ENCODE measurements around the gene PRKCI.
"Not testable (repeated sequence)": the region's sequence is repeated elsewhere in the genome, so short reads cannot be mapped to it uniquely, and the experiment has no call there.

PRKCI gene

GRCh38 chr3:170290194-170290593 is 68.0 kb downstream of the PRKCI start:
- DNase-seq (ENCODE audit: low read depth), result no peak

- DNase-seq (ENCODE audit: low read depth), result no peak
Measured at GRCh38 chr3:170295586-170295985, 73.4 kb downstream of the PRKCI start.

- DNase-seq (ENCODE audit: low read depth), result no peak
Measured at GRCh38 chr3:170296703-170297102, 74.5 kb downstream of the PRKCI start.

GRCh38 chr3:170301405-170301804 is 79.2 kb downstream of the PRKCI start:
- no peak for DNase-seq (ENCODE audit: low read depth)

- no peak for DNase-seq (ENCODE audit: low read depth)
Measured at GRCh38 chr3:170302008-170302407, 79.8 kb downstream of the PRKCI start.

GRCh38 chr3:170306015-170306414 is 83.8 kb downstream of the PRKCI start:
- DNase-seq (ENCODE audit: low read depth), result no peak

DNA sequence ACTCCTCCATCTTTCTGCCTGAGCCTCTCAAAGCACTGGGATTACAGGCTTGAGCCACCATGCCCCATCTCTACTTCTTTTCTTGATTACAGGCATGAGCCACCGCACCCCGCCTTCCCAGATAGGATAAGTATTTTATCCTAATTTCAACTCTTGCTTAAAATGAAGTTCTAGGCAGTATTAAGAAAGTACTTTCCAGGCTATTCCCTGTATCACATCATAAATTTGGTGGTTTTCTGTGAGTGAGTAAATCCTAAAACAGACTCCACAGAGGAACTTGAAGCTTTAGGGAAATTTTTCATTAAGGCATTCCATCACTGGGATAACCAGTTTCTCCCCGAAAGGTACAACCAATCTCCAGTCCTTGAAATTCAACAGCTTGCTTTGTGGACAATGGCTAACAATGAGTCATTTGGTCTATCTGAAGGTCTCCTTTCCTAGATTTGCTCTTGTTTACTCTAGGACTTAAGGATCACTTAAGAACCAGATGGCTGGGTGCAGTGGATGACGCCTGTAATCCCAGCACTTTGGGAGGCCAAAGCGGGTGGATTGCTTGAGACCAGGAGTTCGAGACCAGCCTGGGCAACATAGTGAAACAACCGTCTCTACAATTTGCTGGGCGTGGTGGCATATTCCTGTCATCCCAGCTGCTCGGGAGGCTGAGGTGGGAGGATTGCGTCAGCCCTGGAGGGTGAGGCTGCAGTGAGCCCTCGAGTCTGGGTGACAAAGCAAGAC is 85.6 kb downstream of the PRKCI start:
- peak; percentile 51 for DNase-seq (ENCODE audit: low read depth)

DNA sequence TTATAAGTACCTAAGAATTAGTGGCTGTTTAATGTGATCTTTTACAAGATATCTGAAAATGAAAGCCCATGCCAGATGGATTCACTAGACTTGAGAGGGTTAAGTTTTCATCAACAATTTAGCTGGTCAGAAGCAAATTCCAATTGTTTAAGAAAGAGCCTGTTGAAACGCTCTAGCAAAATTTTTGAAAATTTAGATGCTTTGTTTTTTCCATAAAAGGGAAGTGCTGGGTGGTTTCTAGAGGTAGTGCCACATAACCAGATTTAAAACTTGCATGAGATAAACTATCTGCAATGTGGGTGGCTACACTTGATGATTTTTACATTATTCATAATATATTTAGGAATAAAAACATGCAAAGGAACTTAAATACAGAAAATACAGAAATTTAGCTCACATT is 86.8 kb downstream of the PRKCI start:
- DNase-seq (ENCODE audit: low read depth), result no peak

DNA sequence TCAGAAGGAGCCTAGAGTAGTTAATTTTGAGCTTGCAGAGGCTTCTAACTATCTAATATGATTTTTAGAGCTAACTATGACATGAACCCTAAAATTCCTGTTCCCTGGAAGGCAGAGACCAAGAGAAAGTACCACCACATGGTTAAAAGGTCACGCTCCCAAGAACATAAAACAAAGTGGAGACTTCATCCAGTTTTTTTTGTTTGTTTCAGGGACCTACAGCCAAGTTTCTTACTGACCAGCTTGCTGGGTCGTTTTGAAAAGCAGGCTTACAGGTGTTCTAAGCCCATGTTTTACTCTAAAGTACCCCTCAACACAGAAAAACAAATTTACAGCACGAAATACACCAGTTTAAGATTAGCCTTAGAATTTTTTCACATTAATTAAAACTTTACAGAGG is 95.7 kb downstream of the PRKCI start:
- no peak for DNase-seq (ENCODE audit: low read depth)

GRCh38 chr3:170320461-170321121 is 98.4 kb downstream of the PRKCI start:
- no peak for DNase-seq (ENCODE audit: low read depth)

DNA sequence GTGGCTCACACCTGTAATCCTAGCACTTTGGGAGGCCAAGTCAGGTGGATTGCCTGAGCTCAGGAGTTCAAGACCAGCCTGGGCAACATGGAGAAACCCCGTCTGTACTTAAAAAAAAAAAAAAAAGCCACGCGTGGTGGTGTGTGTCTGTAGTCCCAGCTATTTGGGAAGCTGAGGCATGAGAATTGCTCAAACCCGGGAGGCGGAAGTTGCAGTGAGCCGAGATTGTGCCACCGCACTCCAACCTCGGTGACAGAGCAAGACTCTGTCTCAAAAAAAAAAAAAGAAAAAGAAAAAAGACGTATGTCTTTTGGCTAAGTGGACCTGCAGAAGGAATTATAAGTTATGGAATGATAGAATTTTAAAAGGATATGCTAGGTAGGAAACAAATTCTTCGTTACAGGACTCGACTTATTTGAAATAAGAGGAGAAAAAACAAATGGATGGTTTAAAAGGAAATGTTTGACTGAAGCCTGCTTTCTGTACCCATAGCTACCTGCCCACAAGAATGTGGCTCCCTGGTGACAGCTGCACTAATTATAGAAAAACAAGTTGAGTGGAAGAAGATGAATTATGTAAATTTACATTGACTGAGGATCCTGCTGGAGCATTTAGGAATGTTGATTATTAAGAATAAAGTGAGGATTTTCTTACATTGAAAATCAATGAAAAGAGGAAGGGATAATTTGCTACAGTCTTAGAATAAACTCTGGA is 99.3 kb downstream of the PRKCI start:
- DNase-seq (ENCODE audit: low read depth), result no peak

DNA sequence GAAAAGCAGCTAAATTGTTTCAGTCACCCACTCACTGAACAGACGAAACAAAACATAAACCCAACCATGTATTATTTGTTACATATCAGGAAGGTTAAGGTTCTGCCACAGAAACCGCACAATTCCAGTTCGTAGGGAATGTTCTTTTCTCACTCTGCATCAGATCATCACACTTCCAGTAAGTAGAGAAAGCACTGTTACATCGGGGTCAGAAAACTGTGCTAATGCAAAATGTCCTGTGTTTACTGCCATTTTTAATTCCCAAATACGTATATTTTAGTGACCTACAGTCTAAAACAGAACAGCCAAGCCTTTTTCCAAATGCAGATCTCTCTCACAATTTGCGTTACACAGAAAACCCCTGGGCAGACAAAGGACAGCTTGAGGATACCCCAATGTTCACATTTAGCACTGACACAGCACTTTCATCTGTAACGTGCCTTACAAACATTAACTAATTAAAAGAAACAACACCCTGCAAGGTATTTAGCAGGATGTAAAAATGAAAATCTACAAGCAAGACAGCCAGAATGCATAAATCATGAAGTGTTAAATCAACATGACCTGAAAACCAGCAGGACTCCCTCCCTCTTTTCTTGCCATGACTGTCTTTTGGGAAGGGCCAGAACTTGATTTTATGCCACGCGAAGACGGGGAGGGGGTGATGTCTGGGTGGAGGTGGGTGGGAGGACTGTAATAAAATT is 100.5 kb downstream of the PRKCI start:
- DNase-seq (ENCODE audit: low read depth), result no peak

GRCh38 chr3:170323331-170323730 is 101.1 kb downstream of the PRKCI start:
- DNase-seq (ENCODE audit: low read depth), result no peak

DNA sequence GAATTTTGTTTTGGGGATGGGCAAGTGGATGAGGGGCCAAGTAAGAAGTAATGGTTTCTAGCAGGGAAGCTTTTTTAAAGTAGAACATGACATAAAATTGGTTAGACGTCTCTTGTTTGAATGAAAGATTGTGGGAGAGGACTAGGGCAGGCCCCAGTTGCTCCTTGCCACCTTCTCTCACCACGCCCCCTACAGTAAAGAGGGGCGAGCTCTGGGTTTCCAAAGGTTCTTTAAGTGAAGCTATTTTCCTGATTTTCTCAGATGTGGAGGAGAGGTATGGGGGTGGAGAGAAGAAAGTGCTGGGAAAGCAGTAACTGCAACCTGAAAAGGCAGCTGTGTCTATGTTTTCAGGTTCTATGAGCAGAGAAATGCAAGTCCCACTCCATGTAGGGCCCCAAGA is 102.7 kb downstream of the PRKCI start:
- no peak for DNase-seq (ENCODE audit: low read depth)

DNA sequence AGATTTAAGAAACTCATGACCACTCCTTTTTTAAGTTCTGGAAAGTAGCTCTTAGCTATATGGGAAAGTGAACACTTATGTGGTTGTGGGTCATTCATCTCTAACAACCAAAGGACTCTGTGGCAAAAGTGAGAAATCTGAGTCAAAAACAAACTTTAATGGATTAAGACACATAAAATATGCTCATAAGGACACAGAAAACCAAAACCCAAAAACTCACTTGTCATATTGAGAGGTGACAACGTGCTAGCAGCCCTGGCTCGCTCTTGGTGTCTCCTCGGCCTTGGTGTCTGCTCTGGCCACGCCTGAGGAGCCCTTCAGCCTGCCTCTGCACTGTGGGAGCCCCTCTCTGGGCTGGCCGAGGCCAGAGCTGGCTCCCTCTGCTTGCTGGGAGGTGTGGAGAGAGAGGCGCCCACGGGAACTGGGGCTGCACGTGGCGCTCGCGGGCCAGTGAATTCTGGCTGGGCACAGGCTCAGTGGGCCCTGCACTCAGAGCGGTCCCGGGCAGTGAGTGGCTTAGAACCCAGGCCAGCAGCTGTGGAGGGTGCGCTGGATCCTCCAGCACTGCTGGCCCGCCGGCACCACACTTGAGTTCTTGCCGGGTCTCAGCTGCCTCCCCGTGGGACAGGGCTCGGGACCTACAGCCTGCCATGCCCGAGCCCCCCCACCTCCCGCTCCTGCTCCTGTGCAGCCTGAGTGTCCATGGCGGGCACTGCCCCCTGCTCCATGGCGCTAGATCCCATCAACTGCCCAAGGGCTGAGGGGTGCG is 105.0 kb downstream of the PRKCI start:
- DNase-seq (ENCODE audit: low read depth), result no peak

DNA sequence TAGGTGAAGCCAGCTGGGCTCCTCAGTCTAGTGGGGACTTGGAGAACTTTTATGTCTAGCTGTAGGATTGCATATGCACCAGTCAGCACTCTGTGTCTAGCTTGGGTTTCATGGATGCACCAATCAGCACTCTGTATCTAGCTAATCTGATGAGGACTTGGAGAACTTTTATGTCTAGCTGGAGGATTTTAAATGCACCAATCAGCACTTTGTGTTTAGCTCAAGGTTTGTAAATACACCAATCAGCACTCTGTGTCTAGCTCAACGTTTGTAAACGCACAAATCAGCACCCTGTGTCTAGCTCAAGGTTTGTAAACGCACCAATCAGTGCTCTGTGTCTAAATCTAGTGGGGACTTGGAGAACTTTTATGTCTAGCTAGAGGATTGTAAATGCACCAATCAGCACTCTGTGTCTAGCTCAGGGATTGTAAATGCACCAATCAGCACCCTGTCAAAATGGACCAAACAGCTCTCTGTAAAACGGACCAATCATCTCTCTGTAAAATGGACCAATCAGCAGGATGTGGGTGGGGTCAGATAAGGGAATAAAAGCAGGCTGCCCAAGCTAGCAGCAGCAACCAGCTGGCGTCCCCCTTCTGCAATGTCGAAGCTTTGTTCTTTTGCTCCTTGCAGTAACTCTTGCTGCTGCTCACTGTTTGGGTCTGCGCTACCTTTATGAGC is 105.8 kb downstream of the PRKCI start:
- DNase-seq (ENCODE audit: low read depth), result not testable (repeated sequence)

- peak; percentile 65 for DNase-seq (ENCODE audit: low read depth)
Measured at GRCh38 chr3:170330366-170330765, 108.1 kb downstream of the PRKCI start.

DNA sequence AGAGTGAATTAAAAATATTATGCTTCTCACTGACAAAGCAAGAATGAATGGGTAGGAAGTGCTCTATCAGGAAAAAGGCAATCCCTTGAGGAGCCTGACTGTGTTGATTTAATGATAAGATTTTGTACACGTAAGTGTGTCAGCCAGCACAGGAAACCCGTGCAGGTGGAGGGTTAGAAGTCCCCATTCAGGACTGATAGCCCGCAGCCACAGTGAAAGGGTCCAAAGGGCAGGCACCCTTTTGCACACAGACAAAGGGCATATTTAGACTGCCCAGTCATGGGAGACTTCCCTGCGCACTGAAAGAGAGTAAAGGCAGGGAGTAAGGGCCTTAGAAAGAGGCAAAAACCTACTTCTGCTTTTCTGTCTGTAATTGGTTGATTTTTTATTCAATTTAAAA is 108.9 kb downstream of the PRKCI start:
- no peak for DNase-seq (ENCODE audit: low read depth)

DNA sequence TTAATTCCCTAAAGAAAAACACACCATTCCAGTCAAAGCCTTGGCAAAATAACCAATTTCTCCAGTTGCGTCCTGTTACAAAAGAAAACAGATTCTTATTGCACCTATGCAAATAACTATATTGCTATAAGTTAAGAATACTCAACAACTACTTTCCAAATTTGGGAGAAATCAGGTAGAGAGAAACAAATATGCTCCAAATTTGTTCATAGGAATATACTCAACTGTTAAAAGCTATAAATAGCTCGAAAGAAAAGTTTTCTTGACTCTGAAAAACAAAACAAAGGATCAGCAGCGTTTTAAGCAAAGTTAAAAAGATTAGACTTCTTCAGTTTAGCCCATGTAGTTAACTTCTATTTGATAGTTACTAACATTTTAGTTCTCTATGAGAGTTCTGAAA is 115.2 kb downstream of the PRKCI start:
- no peak for DNase-seq (ENCODE audit: low read depth)

- DNase-seq (ENCODE audit: low read depth), result no peak
Measured at GRCh38 chr3:170338690-170339340, 116.6 kb downstream of the PRKCI start.

GRCh38 chr3:170342273-170342672 is 120.0 kb downstream of the PRKCI start:
- DNase-seq (ENCODE audit: low read depth), result not testable (repeated sequence)

Measured in ELR (cell line).